ENCODE results near the gene SP6.

Gene SP6

GRCh38 chr17:47878203-47879027, 27.5 kb upstream of the SP6 start:
- TF ChIP-seq CTCF (conservative IDR thresholded peaks at IDR 0.05): no peak
- no peak for TF ChIP-seq ZFX (IDR thresholded peaks at IDR 0.05)
- no peak overlapping the region for H3K27ac ChIP-seq

GRCh38 chr17:47877368-47878034, 26.5 kb upstream of the SP6 start:
- TF ChIP-seq ZFX (IDR thresholded peaks at IDR 0.05) (no peak), CTCF (conservative IDR thresholded peaks at IDR 0.05) (no peak)
- no peak overlapping the region for H3K27ac ChIP-seq

GRCh38 chr17:47875011-47875985, 24.3 kb upstream of the SP6 start:
- TF ChIP-seq ZFX (IDR thresholded peaks at IDR 0.05) (no peak), CTCF (conservative IDR thresholded peaks at IDR 0.05) (no peak)
- no peak overlapping the region for H3K27ac ChIP-seq

GRCh38 chr17:47873200-47874090, 22.5 kb upstream of the SP6 start:
- no peak overlapping the region for H3K27ac ChIP-seq
- no peak for TF ChIP-seq ZFX (IDR thresholded peaks at IDR 0.05)
- TF ChIP-seq CTCF (conservative IDR thresholded peaks at IDR 0.05): no peak

- TF ChIP-seq ZFX (IDR thresholded peaks at IDR 0.05): no peak
- TF ChIP-seq CTCF (conservative IDR thresholded peaks at IDR 0.05): no peak
- no peak overlapping the region for H3K27ac ChIP-seq
Measured at GRCh38 chr17:47872651-47873161, 21.7 kb upstream of the SP6 start.

GRCh38 chr17:47872019-47872650, 21.2 kb upstream of the SP6 start:
- TF ChIP-seq ZFX (IDR thresholded peaks at IDR 0.05) (no peak), CTCF (conservative IDR thresholded peaks at IDR 0.05) (no peak)
- H3K27ac ChIP-seq: no peak overlapping the region
